ENCODE data around the gene HCRTR1.
"Not testable (repeated sequence)": the region's sequence is repeated elsewhere in the genome, so short reads cannot be mapped to it uniquely, and the experiment has no call there.

- not testable (repeated sequence) for TF ChIP-seq CTCF (conservative IDR thresholded peaks at IDR 0.05); EZH2 (IDR thresholded peaks at IDR 0.05; ENCODE audit: low read depth)
These were observed 30.2 kb upstream of the HCRTR1 start for GRCh38 chr1:31587328-31587699.
